HepG2 (cell line): ENCODE data around the gene CDAN1. TPM values are rescaled to one million over a fixed set of nuclear protein-coding genes. Genes with fewer than 3 reads are reported as not detected.

Experiments
- ATM ChIP-seq: fragments of 450-650 bp; IDR thresholded peaks from 2 replicates; pipeline ENCODE4 v1.7.1; 2017; ENCODE audit warnings: mild to moderate bottlenecking, borderline replicate concordance
- CBX2 ChIP-seq, 2 experiments: fragments of 200-600 bp in 1 of 2; sonication (generic); formaldehyde crosslinking in 1 of 2; IDR thresholded peaks; 2 replicates each; pipeline versions ENCODE4 v1.7.0 to v1.8.1; 2018 to 2022; ENCODE audit warnings: low read depth in 2 of 2, low read length in 1 of 2, mild to moderate bottlenecking in 1 of 2, missing genetic modification reagents in 1 of 2
- CTCF ChIP-seq: sonication (generic); formaldehyde crosslinking; IDR thresholded peaks from 2 replicates; pipeline ENCODE4 v1.5.0; 2020; ENCODE audit warnings: mild to moderate bottlenecking, missing genetic modification reagents, moderate library complexity
- FOSL1 ChIP-seq: sonication (generic); formaldehyde crosslinking; IDR thresholded peaks from 2 replicates; pipeline ENCODE4 v1.9.0; 2021; ENCODE audit warnings: missing genetic modification reagents, borderline replicate concordance
- NR2C2 ChIP-seq: sonication (generic); formaldehyde crosslinking; IDR thresholded peaks from 2 replicates; pipeline ENCODE4 v1.4.0; 2020; ENCODE audit warnings: missing genetic modification reagents, mild to moderate bottlenecking, moderate library complexity, borderline replicate concordance
- NR3C1 ChIP-seq: sonication (generic); formaldehyde crosslinking; IDR thresholded peaks from 2 replicates; pipeline ENCODE4 v1.4.0; 2020; ENCODE audit warnings: missing genetic modification reagents
- POLR2A ChIP-seq, 2 experiments: IDR thresholded peaks; 2 replicates each; pipeline ENCODE4 v1.6.1; 2011; ENCODE audit warnings: low read depth in 2 of 2, low read length in 2 of 2, mild to moderate bottlenecking in 1 of 2, moderate library complexity in 1 of 2; ENCODE audit not compliant: insufficient read depth in 1 of 2
- PPARG ChIP-seq: conservative IDR thresholded peaks from 2 replicates; pipeline ENCODE4 v1.6.1; 2016; ENCODE audit warnings: missing biosample characterization, missing genetic modification reagents
- RFX3 ChIP-seq: IDR thresholded peaks from 2 replicates; pipeline ENCODE4 v1.6.1; 2016; ENCODE audit warnings: missing biosample characterization, missing genetic modification reagents
- TAF1 ChIP-seq: sonication (generic); formaldehyde crosslinking; IDR thresholded peaks from 2 replicates; pipeline ENCODE4 v1.4.0; 2020; ENCODE audit warnings: missing genetic modification reagents
- TCF7L2 ChIP-seq: IDR thresholded peaks from 2 replicates; pipeline ENCODE4 v1.6.1; 2011; ENCODE audit warnings: mild to moderate bottlenecking, low read depth, low read length, moderate library complexity
- TEAD2 ChIP-seq: sonication (generic); formaldehyde crosslinking; IDR thresholded peaks from 2 replicates; pipeline ENCODE4 v1.9.0; 2021; ENCODE audit warnings: missing genetic modification reagents
- ZBTB37 ChIP-seq: sonication (generic); formaldehyde crosslinking; IDR thresholded peaks from 2 replicates; pipeline ENCODE4 v1.4.0; 2020; ENCODE audit warnings: mild to moderate bottlenecking, missing genetic modification reagents
- ZFP36L2 ChIP-seq: sonication (generic); formaldehyde crosslinking; IDR thresholded peaks from 2 replicates; pipeline ENCODE4 v1.4.0; 2020; ENCODE audit warnings: missing genetic modification reagents
- ZNF121 ChIP-seq: sonication (generic); formaldehyde crosslinking; IDR thresholded peaks from 2 replicates; pipeline ENCODE4 v1.5.0; 2020; ENCODE audit warnings: mild to moderate bottlenecking, missing genetic modification reagents
- ZNF446 ChIP-seq: sonication (generic); formaldehyde crosslinking; IDR thresholded peaks from 2 replicates; pipeline ENCODE4 v1.5.0; 2020; ENCODE audit warnings: mild to moderate bottlenecking, missing genetic modification reagents
- ZNF468 ChIP-seq: sonication (generic); formaldehyde crosslinking; IDR thresholded peaks from 2 replicates; pipeline ENCODE4 v1.8.0; 2022; ENCODE audit warnings: mild to moderate bottlenecking, moderate library complexity, missing genetic modification reagents
- ZNF501 ChIP-seq: sonication (generic); formaldehyde crosslinking; IDR thresholded peaks from 2 replicates; pipeline ENCODE4 v1.5.1; 2020; ENCODE audit warnings: mild to moderate bottlenecking, moderate library complexity, missing genetic modification reagents
- ZNF510 ChIP-seq: sonication (generic); formaldehyde crosslinking; IDR thresholded peaks from 2 replicates; pipeline ENCODE4 v1.4.0; 2020; ENCODE audit warnings: low read depth, mild to moderate bottlenecking, missing genetic modification reagents
- ZNF512B ChIP-seq: sonication (generic); formaldehyde crosslinking; IDR thresholded peaks from 2 replicates; pipeline ENCODE4 v1.5.1; 2020; ENCODE audit warnings: missing genetic modification reagents, mild to moderate bottlenecking, borderline replicate concordance
- ZNF577 ChIP-seq: sonication (generic); formaldehyde crosslinking; IDR thresholded peaks from 2 replicates; pipeline ENCODE4 v1.4.0; 2020; ENCODE audit warnings: mild to moderate bottlenecking, low read depth, missing genetic modification reagents, borderline replicate concordance
- ZNF672 ChIP-seq: sonication (generic); formaldehyde crosslinking; IDR thresholded peaks from 2 replicates; pipeline ENCODE4 v1.8.1; 2022; ENCODE audit warnings: missing genetic modification reagents
- ZNF720 ChIP-seq: sonication (generic); formaldehyde crosslinking; IDR thresholded peaks from 2 replicates; pipeline ENCODE4 v1.4.0; 2020; ENCODE audit warnings: missing genetic modification reagents
- ZNF788 ChIP-seq: sonication (generic); formaldehyde crosslinking; IDR thresholded peaks from 2 replicates; pipeline ENCODE4 v1.5.0; 2020; ENCODE audit warnings: mild to moderate bottlenecking, missing genetic modification reagents, borderline replicate concordance
- ZNF792 ChIP-seq: IDR thresholded peaks from 2 replicates; pipeline ENCODE4 v1.6.1; 2016
- polyA plus RNA-seq, 8 experiments: library from polyadenylated mRNA; depleted of rRNA in 3 of 8; stranded (reverse) in 7 of 8; unstranded in 1 of 8; fragments of >200 nt; fragmentation: Illumina TruSeq in 4 of 8; extraction: Trizol in 4 of 8; gene quantifications; 2 replicates each; pipeline versions ENCODE4 v1.2.1 to v1.2.3, GENCODE V29; 2011 to 2016; ENCODE audit warnings: low read depth in 4 of 8, missing spikeins in 1 of 8, mixed read lengths in 1 of 8; ENCODE audit not compliant: insufficient read depth in 1 of 8
- total RNA-seq, 5 experiments: library from RNA; depleted of rRNA; stranded (reverse); fragments of >200 nt; fragmentation: Illumina TruSeq; extraction: Trizol; gene quantifications; 2 replicates each; pipeline ENCODE4 v1.2.3, GENCODE V29; 2016; ENCODE audit warnings: low read depth in 1 of 5
- TF ChIP-seq, protein P1 (sequence below): IDR thresholded peaks from 2 replicates; pipeline ENCODE4 v1.6.1; 2016; ENCODE audit warnings: low read depth, borderline replicate concordance

The CDAN1 gene
- total and polyA plus RNA-seq, 2 of the 13 experiments (the other 11 are each of a cell fraction or from before 2014, with no cell fraction given), result 5.0 to 16.1 TPM

DNA sequence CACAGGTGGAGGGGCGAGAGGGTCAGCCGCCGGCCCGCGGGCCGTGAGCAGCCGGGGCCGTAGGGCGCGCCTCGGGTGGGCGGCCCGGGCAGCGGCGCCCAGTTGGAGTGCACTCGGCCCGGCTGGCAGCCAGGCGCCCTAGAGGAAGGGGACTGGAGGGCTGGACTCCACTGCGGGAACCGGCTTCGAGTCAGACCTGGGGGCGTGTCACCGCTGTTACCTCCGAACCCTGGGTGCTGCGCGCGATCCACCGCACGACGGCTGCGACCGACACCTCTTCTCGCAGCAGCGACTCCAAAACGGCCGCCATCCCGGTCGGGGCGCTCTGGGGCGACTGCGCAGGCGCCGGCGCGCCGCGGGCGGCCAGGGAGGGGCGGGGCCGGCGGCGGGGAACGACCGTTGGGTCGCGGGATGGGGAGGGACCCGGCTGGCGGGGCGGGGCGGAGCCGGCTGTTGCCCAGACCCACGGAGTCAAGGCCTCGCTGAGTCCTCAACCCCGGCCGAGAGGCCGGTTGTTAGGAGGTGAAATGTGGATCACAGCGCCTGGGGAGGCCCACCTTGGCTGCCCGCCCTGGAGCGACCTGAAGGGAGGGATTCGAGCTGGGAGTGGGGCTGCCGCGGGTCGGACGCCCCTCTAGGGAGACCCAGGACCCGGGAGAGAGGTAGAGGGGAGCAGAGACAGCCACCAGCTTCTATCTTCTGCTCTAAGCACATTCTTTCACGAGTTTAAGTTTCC, at the start of gene CDAN1 (continued):
- TF ChIP-seq, protein P1, sequence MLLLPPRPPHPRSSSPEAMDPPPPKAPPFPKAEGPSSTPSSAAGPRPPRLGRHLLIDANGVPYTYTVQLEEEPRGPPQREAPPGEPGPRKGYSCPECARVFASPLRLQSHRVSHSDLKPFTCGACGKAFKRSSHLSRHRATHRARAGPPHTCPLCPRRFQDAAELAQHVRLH (CRISPR knock-in tag), result no peak
- TF ChIP-seq ZNF788 (CRISPR knock-in tag), result peak; percentile 16; the same call in 1 of the 2 replicates
- TF ChIP-seq TEAD2, result no peak
- TF ChIP-seq FOSL1 (CRISPR knock-in tag), result no peak
- no peak for TF ChIP-seq ZNF792 (CRISPR knock-in tag)
- TF ChIP-seq ZNF672, result no peak
- TF ChIP-seq ZNF720 (CRISPR knock-in tag), result no peak
- peak; percentile 88 for TF ChIP-seq TAF1 (CRISPR knock-in tag)
- TF ChIP-seq NR2C2, result no peak
- TF ChIP-seq ATM, result no peak
- no peak for TF ChIP-seq CBX2 (IDR thresholded peaks at IDR 0.05; ENCODE audit: low read depth, low read length)
- TF ChIP-seq CBX2 (CRISPR knock-in tag; IDR thresholded peaks at IDR 0.05; ENCODE audit: low read depth), result no peak
- TF ChIP-seq ZNF468, result no peak
- no peak for TF ChIP-seq ZNF512B (CRISPR knock-in tag)
- no peak for TF ChIP-seq ZNF510
- TF ChIP-seq ZFP36L2 (CRISPR knock-in tag), result no peak
- TF ChIP-seq ZNF577 (CRISPR knock-in tag), result no peak
- TF ChIP-seq PPARG (CRISPR knock-in tag), result no peak
- peak; percentile 75; the same call in 1 of the 2 replicates for TF ChIP-seq ZNF501
- 0 out of 2 replicates have a peak, but pooled peaks have one; percentile 35 for TF ChIP-seq ZNF446 (CRISPR knock-in tag)
- peak; percentile 81 to 85 for TF ChIP-seq POLR2A (IDR thresholded peaks at IDR 0.05; ENCODE audit: insufficient read depth in 1 of 2, low read depth in 2 of 2, low read length in 2 of 2)
- TF ChIP-seq NR3C1 (CRISPR knock-in tag), result no peak
- no peak for TF ChIP-seq RFX3 (CRISPR knock-in tag)
- TF ChIP-seq CTCF (CRISPR knock-in tag), result no peak; the same call in 1 of the 2 replicates
- TF ChIP-seq ZNF121 (CRISPR knock-in tag), result no peak
- TF ChIP-seq TCF7L2, result no peak
- no peak for TF ChIP-seq ZBTB37 (CRISPR knock-in tag)
